Measurements from ENCODE around the gene SCARF2.

DNA sequence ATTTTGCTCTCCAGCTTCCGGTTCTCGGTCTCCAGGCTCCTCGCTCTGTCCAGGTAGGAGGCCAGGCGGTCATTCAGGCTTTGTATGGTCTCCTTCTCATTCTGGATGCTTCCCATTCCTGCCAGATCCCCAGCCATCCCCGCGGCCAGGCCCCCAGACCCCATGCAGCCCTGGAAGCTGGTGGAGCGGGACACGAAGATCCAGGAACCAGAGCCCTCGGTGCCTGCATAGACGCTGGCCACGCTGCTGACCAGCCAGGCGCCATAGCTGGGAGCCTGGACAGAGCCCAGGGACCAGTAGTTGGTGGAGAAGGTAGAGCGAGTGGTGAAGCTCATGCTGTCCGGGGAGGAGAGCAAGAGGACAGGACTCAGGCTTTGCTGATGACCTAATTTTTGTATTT, 46.1 kb upstream of the SCARF2 start:
- no peak for TF ChIP-seq EZH2phosphoT487 (IDR thresholded peaks at IDR 0.05; ENCODE audit: low read depth)
- TF ChIP-seq, protein P1, sequence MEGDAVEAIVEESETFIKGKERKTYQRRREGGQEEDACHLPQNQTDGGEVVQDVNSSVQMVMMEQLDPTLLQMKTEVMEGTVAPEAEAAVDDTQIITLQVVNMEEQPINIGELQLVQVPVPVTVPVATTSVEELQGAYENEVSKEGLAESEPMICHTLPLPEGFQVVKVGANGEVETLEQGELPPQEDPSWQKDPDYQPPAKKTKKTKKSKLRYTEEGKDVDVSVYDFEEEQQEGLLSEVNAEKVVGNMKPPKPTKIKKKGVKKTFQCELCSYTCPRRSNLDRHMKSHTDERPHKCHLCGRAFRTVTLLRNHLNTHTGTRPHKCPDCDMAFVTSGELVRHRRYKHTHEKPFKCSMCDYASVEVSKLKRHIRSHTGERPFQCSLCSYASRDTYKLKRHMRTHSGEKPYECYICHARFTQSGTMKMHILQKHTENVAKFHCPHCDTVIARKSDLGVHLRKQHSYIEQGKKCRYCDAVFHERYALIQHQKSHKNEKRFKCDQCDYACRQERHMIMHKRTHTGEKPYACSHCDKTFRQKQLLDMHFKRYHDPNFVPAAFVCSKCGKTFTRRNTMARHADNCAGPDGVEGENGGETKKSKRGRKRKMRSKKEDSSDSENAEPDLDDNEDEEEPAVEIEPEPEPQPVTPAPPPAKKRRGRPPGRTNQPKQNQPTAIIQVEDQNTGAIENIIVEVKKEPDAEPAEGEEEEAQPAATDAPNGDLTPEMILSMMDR (IDR thresholded peaks at IDR 0.05; ENCODE audit: low read depth, low read length) = no peak

Measured in OCI-LY3 (cell line).